HG03196 (cell line): ENCODE measurements around the gene COL1A1.

Experiments
- ATAC-seq: cut with Tn5 transposase; IDR thresholded peaks from one replicate; pipeline ENCODE4 v1.9.1; 2021; ENCODE audit not compliant: unreplicated experiment

COL1A1 gene

DNA sequence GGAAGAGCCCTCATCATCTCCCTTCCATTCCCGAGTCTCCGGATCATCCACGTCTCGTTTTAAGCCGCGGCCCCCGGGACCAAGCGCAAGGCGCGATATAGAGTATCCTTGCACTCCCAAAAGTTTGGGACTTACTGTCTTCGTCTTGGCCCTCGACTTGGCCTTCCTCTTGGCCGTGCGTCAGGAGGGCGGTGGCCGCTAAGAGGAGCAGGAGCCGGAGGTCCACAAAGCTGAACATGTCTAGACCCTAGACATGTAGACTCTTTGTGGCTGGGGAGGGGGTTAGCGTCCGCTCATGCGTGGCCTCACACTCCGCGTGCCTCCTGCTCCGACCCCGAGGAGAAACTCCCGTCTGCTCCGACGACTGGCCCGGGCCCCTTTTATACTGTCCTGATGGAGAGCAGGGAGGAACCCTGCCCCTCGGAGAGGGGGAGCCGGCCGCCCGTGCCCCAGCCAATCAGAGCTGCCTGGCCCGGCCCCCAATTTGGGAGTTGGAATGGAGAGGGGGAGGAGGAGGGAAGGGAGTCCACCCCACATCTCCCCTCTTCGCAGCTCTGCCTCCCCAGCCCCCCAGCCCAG is at the start of gene COL1A1:
Gene COL1A1 (minus strand): TSS at position 356 of the 579 bp plus-strand sequence. CDS start 118 bp downstream, at position 238.
- ATAC-seq, result no peak

DNA sequence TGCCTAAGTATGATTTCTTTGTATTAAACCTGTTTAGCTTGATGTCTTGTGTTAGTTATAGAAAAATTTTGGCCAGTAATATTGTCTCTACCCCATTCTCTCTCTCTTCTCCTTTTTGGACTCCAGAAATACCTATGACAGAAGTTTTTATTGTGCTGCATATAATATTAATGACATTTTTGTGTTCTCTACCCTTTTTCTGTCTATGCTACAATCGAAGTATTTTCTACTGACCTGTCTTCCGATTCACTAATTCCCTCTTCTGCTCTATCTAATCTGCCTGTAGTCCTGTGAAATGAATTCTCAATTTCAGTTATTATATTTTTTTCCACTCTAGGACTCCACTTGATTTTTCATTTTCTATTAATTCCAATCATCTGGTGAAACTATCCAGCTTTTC is 46.8 kb upstream of the COL1A1 start:
- ATAC-seq, result no peak

DNA sequence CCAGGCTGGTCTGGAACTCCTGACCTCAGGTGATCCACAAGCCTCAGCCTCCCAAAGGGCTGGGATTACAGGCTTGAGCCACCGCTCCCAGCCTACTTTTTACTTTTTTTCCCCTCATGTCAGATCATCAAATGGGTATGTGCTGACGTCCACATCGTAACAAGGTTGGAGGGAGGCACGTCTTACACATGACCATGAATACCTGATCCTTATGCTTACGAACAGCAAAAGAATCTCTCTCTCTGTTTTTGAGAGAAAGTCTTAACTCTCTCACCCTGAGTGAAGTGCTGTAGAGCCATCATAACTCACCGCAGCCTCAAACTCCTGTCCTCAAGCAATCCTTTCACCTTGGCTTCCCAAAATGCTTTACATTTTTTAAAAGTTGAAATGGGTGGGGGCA is 43.3 kb upstream of the COL1A1 start:
- no peak for ATAC-seq

DNA sequence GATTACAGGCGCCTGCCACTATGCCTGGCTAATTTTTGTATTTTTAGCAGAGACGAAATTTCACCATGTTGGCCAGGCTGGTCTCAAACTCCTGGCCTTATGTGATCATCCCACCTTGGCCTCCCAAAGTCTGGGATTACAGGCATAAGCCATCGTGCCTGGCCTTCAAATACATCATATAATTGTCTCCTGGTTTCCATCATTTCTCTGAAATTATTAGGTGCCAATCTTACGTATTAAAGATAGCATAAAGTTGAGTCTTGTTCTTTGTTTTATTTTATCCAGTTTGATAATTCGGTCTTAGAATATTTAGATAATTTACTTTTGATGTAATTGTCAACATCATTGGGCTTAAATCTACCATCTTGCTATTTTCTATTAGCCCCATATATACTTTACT is 40.0 kb upstream of the COL1A1 start:
- no peak for ATAC-seq

DNA sequence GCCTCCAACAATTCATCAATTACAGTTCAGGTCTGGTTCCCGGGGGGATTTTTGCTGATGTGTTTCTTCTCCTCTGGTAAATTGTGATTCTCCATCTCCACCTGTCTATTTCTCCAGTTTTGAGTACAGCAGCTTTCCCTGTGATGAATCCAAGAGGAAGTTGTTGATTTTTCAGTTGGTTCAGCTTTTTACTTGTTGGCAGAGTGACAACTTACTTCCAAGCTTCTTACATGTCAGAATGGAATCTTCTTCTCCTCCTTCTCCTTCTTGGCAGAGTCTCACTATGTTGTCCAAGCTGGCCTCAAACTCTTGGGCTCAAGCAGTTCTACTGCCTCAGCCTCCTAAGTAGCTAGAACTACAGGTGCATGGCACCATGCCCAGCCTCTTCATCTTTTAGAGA is 39.4 kb upstream of the COL1A1 start:
- no peak for ATAC-seq

DNA sequence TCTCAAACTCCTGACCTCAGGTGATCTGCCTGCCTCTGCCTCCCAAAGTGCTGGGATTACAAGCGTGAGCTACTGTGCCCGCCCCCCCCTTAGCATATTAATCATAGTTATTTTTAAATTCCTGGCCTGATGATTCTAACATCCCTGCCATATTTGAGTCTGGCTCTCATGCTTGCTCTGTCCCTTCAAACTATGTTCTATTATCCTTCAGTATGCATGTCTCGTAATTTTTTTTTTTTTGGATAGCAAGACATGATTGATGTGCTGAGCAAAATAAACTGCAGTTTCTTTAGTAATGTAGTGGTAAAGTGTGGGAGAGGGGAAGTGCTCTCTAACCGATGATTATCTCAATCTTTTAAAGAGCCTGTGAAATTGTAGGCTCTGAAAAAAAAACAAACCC is 38.5 kb upstream of the COL1A1 start:
- no peak for ATAC-seq

DNA sequence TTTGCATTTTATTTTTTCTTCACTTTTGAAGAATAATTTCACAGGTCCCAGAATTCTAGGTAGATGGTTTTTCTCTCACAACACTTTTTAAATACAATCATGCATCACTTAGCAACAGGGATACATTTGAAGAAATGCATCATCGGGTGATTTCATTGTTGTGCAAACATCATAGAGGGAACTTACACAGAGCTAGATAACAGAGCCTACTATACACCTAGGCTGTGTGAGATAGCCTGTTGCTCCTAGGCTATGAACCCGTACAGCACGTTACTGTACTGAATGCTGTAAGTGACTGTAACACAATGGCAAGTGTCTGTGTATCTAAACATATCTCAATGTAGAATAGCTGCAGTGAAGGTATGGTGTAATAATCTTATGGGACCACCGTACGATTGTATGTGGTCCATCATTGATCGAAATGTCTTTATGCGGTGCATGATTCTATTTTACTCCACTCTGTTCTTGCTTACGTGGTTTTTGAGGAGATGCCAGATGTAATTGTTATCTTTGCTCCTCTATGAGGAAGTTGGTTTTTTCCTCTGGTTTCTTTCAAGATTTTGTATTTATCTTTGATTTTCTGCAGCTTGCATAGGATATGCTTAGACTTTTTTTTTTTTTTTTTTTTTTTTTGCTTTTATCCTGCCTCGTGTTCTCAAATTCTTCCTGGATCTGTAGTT is 37.3 kb upstream of the COL1A1 start:
- ATAC-seq, result no peak

DNA sequence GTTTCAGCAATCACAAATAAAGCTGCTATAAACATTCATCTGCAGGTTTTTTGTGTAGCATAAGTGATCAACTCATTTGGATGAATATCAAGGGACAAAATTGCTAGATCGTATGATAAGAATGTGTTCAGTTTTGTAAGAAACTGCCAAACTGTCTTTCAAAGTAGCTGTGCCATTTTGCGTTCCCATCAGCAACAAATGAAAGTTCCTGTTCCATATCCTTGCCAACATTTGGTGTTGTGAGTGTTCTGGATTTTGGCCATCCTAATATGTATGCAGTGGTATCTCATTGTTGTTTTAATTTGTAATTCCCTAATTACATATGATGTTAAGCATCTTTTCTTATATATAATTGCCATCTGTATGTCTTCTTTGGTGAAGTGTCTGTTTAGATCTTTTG is 36.5 kb upstream of the COL1A1 start:
- ATAC-seq, result no peak

DNA sequence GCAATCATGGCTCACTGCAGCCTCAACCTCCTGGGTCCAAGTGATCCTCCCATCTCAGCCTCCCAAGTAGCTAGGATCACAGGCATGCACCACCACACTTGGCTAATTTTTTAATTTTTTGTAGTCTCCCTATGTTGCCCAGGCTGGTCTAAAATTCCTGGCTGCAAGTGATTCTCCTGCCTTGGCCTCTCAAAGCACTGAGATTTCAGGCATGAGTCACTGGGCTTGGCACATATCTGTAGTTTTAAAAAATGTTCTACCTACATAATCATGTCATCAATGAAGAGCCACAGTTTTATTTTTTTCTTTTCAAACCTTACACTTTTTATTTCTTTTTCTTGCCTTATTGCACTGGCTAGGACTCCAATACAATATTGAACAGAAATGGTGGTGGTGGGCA is 33.1 kb upstream of the COL1A1 start:
- no peak for ATAC-seq

DNA sequence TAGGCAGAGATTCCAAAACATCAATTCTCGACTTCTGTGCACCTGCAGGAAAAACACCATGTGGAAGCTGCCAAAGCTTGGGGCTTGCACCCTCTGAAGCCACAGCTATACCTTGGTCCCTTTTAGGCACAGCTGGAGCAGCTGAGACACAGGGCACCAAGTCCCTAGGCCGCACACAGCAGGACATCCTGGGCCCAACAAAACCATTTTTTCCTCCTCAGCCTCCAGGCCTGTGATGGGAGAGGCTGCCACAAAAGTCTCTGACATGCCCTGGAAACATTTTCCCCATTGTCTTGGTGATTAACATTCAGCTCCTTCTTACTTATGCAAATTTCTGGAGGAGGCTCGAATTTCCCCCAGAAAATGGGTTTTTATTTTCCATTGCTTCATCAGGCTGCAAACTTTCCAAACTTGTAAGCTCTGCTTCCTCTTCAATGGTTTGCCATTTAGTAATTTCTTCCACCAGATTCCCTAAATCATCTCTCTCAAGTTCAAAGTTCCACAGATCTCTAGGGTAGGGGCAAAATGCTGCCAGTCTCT is 24.3 kb upstream of the COL1A1 start:
- ATAC-seq, result no peak

DNA sequence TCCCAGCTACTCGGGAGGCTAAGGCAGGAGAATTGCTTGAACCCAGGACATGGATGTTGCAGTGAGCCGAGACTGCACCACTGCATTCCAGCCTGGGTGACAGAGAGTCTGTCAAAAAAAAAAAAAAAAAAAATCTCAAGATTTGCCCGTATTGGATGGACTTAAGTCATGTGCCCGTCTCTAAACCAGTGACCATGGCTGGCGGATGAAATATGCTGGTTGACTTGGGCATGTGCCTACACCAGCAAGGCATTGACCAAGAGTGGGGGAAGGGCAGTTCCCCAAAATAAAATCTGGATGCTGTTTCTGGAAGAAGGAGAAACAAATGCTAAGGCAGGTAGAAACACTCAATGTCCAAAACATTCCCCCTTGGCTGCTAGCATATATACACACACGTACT is 21.5 kb upstream of the COL1A1 start:
- no peak for ATAC-seq

DNA sequence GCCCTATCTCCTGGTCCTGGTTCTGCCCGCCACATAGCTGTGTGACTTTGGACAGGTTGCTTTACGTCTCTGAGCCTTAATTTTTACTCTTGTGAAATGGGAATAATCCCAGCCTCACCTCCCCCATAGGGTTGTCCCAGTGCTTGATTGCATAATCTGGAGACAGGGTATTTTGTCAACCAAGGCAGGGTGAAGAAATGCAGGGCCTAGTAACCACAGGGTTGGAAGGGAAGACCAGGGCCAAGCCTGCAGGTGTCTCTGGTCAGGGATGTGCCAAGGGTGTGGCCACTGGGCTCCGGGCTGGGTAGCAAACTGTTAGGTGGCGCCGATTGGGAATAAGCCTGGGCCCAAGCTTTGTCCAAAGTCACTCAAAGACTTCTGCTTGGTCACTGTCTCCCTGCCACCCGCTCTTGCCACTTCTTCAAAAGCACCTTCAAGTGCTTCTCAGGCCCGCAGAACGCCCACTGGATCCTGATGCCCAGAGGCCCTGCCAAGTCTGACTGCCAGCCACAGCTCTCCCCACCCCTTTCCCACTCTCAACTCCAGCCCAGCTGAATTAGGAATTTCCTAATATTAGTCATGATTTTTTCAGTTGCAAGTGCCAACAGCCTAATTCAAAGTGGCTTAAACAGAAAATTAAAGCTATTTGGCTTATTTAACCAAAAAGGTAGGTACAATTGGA is 20.6 kb upstream of the COL1A1 start:
- no peak for ATAC-seq

DNA sequence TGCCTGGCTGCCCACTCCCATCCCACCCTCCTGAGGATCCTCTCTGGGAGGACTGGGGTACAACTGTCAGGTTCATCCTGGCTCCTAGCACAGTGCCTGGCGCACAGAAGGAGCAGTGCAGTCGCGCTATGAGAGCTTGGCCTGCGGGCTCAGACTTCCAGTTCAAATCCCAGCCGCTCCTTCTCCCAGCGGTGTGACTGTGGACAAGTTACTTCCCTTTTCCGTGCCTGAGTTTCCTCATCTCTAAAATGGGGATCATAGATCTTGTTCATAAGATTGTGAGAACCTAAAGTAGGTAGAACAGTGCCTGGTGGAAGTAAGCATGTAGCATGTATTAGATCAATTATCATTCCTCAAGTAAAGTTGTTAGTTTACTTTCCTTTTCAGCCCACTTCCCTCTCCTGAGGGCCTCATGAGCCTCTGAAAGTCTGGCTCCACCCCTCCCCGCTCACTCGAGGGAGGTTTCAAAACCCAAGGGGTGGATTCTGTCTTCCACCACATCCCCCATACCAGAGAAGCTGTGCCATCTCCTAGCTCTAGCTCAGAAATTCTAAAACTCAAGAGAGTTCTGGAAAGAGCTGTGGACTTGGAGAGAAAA is 19.9 kb upstream of the COL1A1 start:
- no peak for ATAC-seq

DNA sequence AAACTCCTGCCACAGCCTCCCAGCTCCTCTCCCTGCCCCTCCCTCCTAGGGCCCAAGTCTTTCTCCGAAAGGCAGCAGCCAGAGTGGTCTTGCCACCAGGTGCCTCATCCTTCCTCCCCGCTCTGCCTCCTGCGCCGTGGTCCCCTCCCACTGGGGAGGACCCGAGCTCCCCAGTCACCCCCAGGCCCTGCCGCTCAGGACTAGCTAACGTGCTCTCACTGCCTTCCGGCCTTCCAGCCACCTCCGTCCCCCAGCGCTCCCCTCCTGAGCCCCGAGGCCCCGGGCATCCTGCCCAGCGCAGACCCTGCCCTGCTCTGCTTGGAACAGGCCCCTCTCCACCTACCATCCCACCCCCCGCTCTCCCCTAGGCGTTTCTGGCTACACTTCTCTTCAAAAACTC is 19.4 kb upstream of the COL1A1 start:
- no peak for ATAC-seq

DNA sequence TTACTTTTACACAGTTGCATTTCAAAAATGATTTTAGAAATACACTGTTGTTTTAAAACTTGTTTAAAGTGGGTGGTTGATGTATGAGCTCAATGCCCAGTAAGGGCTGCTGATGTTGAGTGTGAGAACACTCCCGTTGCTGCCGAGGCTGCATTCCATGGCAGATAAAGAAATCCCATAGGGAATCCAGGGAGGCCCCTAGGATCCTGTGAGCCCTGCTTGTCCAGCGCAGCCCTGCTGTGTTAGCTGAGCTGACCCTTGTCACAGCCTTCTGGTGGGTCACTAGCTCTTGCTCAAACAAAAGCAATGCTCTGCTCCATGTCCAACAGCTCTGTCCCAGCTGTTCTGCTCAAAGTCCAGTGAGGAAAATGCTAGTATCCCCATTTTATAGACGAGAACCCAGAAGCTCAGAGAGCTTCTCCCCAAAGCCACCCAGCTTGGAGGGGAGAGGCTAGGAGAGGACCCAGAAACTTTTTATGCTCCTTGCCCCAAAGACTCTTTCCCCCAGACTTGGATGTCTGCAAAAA is 18.6 kb upstream of the COL1A1 start:
- ATAC-seq, result no peak

DNA sequence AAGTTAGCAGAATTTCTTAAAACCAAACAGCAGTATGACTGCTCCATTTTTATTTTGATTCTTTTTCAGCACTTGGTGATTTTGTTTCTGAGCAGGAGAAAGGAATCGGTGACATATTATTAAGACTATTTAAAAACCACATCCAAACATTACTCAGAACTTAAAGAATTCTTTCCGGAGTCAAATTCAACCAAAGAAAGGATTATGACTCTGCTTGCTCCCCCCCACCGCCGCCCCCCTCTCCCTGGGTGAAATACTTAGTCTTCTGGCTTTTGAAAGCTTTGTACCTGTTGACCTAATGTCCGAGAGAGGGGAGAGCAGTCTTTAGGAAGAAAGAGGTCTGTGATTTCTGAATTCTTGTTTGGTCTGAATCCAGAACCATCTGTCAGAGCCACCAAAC is 17.9 kb upstream of the COL1A1 start:
- no peak for ATAC-seq

DNA sequence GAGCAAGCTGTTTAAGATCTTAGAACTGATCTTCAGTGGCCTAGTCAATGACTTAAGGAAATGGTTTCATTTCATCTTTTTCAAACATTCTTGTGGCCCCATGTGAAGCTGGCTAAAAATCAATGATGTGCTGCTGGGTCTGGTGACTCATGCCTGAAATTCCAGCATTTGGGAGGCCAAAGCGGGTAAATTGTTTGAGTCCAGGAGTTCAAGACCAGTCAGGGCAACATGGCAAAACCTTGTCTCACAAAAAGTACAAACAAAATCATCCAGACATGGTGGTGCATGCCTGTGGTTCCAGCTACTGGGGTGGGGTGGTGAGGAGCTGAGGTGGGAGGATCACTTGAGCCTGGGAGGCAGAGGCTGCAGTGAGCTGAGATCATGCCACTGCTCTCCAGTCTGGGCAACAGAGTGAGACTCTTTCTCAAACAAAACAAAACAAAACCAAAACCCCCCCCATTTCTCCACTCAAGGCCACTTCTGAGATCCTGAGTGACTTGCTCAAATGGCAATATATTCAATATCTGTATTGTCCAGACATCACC is 17.4 kb upstream of the COL1A1 start:
- no peak for ATAC-seq

DNA sequence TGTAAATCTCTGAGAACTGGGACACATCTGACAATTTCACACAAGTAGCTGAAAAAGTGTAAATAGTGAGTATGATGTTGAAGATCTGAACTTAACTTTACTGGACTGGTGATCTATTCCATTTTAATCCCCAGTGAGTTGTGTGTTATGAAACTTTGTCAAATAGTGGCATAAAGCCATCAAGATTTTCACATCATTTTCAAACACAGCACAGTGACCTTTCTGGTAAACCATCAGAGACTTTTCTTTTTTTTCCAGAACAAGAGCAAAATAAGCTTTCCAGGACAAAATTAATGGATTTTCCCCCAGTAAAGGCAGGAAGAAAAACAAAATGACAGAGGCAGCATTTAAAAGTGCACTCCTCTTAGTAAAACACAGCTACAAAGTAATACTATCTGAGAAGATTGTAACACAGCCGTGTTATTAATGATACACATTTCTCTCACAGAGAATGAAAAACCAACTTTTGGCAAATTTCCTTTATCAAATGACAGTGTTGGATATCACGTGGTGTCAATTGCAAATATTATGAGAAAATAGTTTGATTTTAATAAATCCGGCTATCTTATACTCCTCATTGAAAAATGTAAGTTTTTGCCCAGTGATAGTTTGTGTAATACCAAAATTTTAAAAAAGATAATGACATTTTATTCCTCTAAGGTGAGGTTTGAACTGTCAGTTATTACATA is 16.8 kb upstream of the COL1A1 start:
- ATAC-seq, result no peak

DNA sequence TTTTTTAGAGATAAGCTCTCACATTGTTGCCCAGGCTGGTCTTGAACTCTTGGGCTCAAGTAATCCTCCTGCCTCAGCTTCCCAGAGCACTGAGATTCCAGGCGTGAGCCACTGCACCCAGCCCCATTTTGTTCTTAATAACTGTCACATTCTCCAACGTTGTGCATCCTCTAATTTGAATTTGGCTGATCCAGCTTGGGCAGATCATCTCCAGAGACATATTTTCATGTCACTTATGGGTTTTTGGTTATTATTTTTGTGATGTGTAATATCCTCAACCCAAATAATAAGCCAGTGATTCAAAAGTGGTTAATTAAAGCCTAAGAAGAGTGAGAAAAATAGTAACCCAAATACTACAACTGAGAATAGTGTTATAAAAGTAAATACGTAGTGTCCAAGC is 16.2 kb upstream of the COL1A1 start:
- no peak for ATAC-seq

DNA sequence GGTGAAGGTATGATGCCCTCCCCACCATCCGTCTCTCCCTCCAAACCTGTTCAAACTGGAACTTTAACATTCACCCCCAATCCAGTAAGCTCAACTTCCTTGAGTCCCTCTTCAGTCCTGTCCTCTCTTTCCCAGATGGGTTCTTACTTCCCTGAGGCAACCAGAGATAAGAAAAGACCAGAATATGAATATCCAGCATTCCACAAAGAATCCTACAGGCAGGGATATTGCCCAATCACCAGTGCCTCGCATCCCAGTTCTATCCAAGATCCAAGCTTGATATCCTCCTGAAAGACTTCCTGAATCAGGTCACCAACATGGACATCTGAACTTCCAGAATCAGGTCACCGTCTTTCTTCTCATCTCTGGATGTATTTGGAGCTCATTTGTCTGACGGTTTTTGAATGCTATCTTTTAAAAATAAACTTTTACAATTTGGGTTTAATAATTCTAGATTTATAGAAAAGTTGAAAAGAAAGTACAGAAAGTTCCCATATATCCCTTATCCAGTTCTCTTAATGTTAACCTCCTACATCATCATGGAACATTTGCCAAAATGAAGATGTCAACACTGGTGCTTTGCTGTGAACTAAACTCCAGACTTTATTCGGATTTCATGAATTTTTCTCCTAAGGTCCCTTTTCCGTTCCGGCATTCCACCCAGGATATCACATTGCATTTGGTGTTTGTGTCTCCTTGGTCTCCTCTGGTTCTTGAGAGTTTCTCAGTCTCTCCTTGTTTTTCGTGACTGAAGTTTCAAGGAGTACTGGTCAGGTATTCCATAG is 13.7 kb upstream of the COL1A1 start:
- no peak for ATAC-seq
